OCI-LY1 (cell line): ENCODE data around the gene MSL3B.

ENCODE experiments used
- H2AFZ ChIP-seq: fragments of 200-600 bp; sonication (generic), shearing (Covaris generic); 2 replicates; pipeline ENCODE4 v1.6.0; 2014; ENCODE audit warnings: antibody characterized with exemption, mild to moderate bottlenecking, low read length
- H3F3A ChIP-seq: fragments of 200-600 bp; sonication (generic), shearing (Covaris generic); 2 replicates; pipeline ENCODE4 v1.6.0; 2014; ENCODE audit warnings: mild to moderate bottlenecking, antibody characterized with exemption, low read length, moderate library complexity; ENCODE audit not compliant: insufficient read depth
- H3K27ac ChIP-seq: fragments of 200-600 bp; sonication (generic); 2 replicates; pipeline ENCODE4 v1.5.1; 2014; ENCODE audit warnings: low read length, mixed run types, mild to moderate bottlenecking, low read depth; ENCODE audit not compliant: poor library complexity, severe bottlenecking
- H3K27me3 ChIP-seq: fragments of 200-600 bp; sonication (generic); 2 replicates; pipeline ENCODE4 v1.6.0; 2014; ENCODE audit warnings: antibody characterized with exemption, mild to moderate bottlenecking, low read length, moderate library complexity; ENCODE audit not compliant: insufficient read depth
- H3K36me3 ChIP-seq: fragments of 200-600 bp; sonication (generic); 2 replicates; pipeline ENCODE4 v1.6.1; 2014; ENCODE audit warnings: mild to moderate bottlenecking, antibody characterized with exemption, low read length, moderate library complexity, mixed read lengths; ENCODE audit not compliant: insufficient read depth
- H3K4me1 ChIP-seq: fragments of 200-600 bp; sonication (generic); 2 replicates; pipeline ENCODE4 v1.5.1; 2014; ENCODE audit warnings: mild to moderate bottlenecking, low read length, moderate library complexity; ENCODE audit not compliant: insufficient read depth, severe bottlenecking
- H3K4me2 ChIP-seq: fragments of 200-600 bp; sonication (generic), shearing (Covaris generic); 2 replicates; pipeline ENCODE4 v1.6.1; 2014; ENCODE audit warnings: low read length
- H3K4me3 ChIP-seq: fragments of 200-600 bp; sonication (generic); 2 replicates; pipeline ENCODE4 v1.5.1; 2014; ENCODE audit warnings: low read length, low read depth, mild to moderate bottlenecking, mixed read lengths; ENCODE audit not compliant: poor library complexity, severe bottlenecking
- H3K79me2 ChIP-seq: fragments of 200-600 bp; shearing (Covaris generic); 2 replicates; pipeline ENCODE4 v1.6.1; 2016; ENCODE audit warnings: mixed run types, low read length, mixed read lengths; ENCODE audit not compliant: insufficient read depth
- H3K9ac ChIP-seq: fragments of 200-600 bp; sonication (generic), shearing (Covaris generic); 2 replicates; pipeline ENCODE4 v1.6.1; 2014; ENCODE audit warnings: mild to moderate bottlenecking, low read length, mixed read lengths
- H3K9me2 ChIP-seq: fragments of 200-600 bp; sonication (generic), shearing (Covaris generic); 2 replicates; pipeline ENCODE4 v1.6.1; 2014; ENCODE audit warnings: low read depth, mild to moderate bottlenecking, low read length, mixed read lengths
- H3K9me3 ChIP-seq: fragments of 200-600 bp; shearing (Covaris generic); 2 replicates; pipeline ENCODE4 v1.6.1; 2014; ENCODE audit warnings: low read length, mixed read lengths
- H4K20me1 ChIP-seq: fragments of 200-600 bp; sonication (generic), shearing (Covaris generic); 2 replicates; pipeline ENCODE4 v1.6.0; 2016; ENCODE audit warnings: mild to moderate bottlenecking, low read length; ENCODE audit not compliant: insufficient read depth
- EZH2 ChIP-seq: fragments of 200-600 bp; sonication (generic), shearing (Covaris generic); IDR thresholded peaks from 2 replicates; pipeline ENCODE4 v1.8.0; 2017; ENCODE audit warnings: borderline replicate concordance, mixed run types, mild to moderate bottlenecking, antibody characterized with exemption, low read length, moderate library complexity, mixed read lengths
- TF ChIP-seq, protein P1 (sequence below): fragments of 200-600 bp; sonication (generic), shearing (Covaris generic); IDR thresholded peaks from 2 replicates; pipeline ENCODE4 v1.5.1; 2017; ENCODE audit warnings: mild to moderate bottlenecking, antibody characterized with exemption, low read length, moderate library complexity, mixed read lengths

Gene MSL3B

DNA sequence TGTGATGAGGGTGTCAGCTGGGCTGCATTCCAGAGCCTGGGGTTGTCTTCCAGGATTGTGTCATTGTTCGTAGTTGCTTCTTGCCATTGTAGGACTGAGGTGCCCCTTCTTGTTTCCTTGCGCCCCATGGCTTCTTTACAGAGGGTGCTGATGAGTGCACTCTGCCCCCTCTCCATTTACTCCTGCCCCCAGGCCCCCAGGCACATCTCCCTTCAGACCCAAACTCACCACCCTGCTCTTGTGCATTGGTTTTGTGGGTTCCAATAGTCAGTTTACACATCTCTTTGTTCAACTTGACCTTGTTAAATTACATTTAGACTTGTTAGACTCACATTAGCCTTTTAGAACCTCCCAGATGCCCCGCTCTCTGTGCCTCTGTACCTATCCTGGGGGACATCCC, 47.0 kb downstream of the MSL3B start:
- no peaks in the 10 kb centered on the region for H3K36me3 ChIP-seq
- H3K79me2 ChIP-seq: no peaks in the 10 kb centered on the region
- H4K20me1 ChIP-seq: no peaks in the 10 kb centered on the region
- H3K4me2 ChIP-seq: no peak overlapping the region
- H3K4me3 ChIP-seq: no peak overlapping the region
- no peaks in the 10 kb centered on the region for H3K4me1 ChIP-seq
- H3F3A ChIP-seq: no peaks in the 10 kb centered on the region
- H2AFZ ChIP-seq: no peak overlapping the region
- no peaks in the 10 kb centered on the region for H3K9me3 ChIP-seq
- H3K9ac ChIP-seq: no peak overlapping the region
- no peak overlapping the region for H3K27ac ChIP-seq
- TF ChIP-seq, protein P1, sequence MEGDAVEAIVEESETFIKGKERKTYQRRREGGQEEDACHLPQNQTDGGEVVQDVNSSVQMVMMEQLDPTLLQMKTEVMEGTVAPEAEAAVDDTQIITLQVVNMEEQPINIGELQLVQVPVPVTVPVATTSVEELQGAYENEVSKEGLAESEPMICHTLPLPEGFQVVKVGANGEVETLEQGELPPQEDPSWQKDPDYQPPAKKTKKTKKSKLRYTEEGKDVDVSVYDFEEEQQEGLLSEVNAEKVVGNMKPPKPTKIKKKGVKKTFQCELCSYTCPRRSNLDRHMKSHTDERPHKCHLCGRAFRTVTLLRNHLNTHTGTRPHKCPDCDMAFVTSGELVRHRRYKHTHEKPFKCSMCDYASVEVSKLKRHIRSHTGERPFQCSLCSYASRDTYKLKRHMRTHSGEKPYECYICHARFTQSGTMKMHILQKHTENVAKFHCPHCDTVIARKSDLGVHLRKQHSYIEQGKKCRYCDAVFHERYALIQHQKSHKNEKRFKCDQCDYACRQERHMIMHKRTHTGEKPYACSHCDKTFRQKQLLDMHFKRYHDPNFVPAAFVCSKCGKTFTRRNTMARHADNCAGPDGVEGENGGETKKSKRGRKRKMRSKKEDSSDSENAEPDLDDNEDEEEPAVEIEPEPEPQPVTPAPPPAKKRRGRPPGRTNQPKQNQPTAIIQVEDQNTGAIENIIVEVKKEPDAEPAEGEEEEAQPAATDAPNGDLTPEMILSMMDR: no peak
- TF ChIP-seq EZH2: no peak
- peaks cover 9% of the 10 kb centered on the region; the same call in 1 of the 2 replicates for H3K27me3 ChIP-seq
- no peaks in the 10 kb centered on the region for H3K9me2 ChIP-seq

DNA sequence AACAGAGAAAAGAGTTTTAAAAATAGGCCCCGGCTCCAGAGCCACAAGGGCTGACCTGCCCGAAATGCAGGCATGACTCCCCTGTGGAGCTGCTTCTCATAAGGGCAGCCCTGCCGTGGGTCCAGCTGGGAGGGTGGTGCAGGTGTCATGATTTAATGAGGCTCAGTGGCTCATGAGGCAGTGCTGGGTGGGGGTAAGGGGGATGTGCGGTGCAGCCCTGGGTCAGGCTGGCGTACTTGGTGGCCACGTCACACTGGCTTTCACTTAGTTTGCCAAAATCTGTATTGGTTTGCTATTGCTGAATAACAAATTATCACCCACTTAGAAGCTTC, 47.4 kb downstream of the MSL3B start:
- no peak overlapping the region for H2AFZ ChIP-seq
- H3F3A ChIP-seq: no peaks in the 10 kb centered on the region
- no peaks in the 10 kb centered on the region for H3K36me3 ChIP-seq

DNA sequence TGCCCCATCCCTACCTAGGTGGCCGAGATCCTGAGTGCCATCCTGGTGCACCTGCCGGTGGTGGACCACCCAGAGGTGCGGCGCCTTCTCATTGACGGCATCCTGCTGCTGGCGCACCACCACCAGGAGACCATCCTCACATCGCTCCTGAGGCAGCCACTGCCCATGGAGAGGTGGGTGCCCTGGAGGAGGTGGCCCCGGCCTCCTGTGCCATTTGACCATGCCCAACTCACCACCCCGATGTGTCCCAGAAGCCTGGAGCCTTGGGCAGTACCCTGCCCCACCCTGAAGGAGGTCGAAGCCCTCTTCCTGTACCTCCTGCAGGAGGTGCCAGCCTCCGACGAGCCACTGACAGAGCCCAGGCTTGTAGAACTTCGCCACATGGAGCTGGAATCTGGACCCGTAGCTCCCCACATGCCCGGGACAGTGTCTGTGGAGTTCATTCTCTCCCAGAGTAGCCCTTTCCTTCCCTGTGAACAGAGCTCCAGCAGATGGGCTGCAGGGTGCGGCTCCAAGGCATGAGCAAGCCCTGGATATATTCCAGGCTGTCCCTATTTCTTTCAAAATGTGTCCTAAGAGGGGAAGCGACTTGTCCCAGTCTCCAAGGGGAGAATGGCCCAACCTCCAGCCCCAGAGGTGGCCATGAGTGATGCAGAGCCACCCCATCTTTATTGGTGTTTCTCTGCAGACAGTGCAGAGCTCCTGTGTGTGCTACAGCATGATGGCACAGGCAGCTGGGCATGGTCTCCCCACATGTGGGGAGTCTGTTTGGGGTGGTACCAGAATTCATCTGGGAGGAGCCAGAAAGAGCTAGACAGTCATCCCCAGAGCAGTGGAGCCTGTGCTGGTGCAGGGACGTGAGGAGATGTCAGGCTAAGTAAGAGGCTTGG, 48.1 kb downstream of the MSL3B start:
- no peaks in the 10 kb centered on the region for H3K9me3 ChIP-seq
- no peaks in the 10 kb centered on the region for H3K4me1 ChIP-seq
- no peak overlapping the region for H3K4me2 ChIP-seq

More for the DNA sequence above, 47.4 kb downstream of the MSL3B start:
- Histone ChIP-seq H3K4me2 (no peak overlapping the region), H3K79me2 (no peaks in the 10 kb centered on the region), H3K27me3 (peaks cover 9% of the 10 kb centered on the region; the same call in 1 of the 2 replicates), H3K4me3 (no peak overlapping the region), H3K9me2 (no peaks in the 10 kb centered on the region), H4K20me1 (no peaks in the 10 kb centered on the region), H3K9ac (no peak overlapping the region), H3K9me3 (no peaks in the 10 kb centered on the region), H3K27ac (no peak overlapping the region), H3K4me1 (no peaks in the 10 kb centered on the region)
- TF ChIP-seq, protein P1: no peak
- TF ChIP-seq EZH2: no peak

More for the DNA sequence above, 48.1 kb downstream of the MSL3B start:
- no peaks in the 10 kb centered on the region for H3K9me2 ChIP-seq
- no peaks in the 10 kb centered on the region for H3K36me3 ChIP-seq
- no peaks in the 10 kb centered on the region for H3F3A ChIP-seq
- H3K79me2 ChIP-seq: no peaks in the 10 kb centered on the region
- H3K9ac ChIP-seq: no peak overlapping the region
- TF ChIP-seq, protein P1: no peak
- TF ChIP-seq EZH2: no peak
- no peak overlapping the region for H3K27ac ChIP-seq
- H3K4me3 ChIP-seq: no peak overlapping the region
- H3K27me3 ChIP-seq: peaks cover 9% of the 10 kb centered on the region; the same call in 1 of the 2 replicates
- no peak overlapping the region for H2AFZ ChIP-seq
- no peaks in the 10 kb centered on the region for H4K20me1 ChIP-seq
